ENCODE measurements around the gene ARHGDIB.

Gene ARHGDIB

DNA sequence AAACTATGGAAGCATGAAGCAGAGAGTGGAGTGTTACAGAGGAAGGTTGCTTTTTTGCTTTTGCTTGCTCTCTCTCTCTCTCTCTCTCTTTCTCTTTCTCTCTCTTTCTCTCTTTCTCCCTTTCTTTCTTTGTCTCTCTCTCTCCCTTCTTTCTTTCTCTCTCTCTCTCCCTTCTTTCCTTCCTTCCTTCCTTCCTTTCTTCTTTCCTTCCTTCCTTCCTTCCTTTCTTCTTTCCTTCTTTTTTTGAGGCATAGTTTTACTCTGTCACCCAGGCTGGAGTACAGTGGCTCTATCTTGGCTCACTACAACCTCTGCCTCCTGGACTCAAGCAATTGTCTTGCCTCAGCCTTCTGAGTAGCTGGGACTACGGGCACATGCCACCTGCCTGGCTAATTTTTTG is 7.6 kb downstream of the ARHGDIB start:
- no peak for DNase-seq

DNA sequence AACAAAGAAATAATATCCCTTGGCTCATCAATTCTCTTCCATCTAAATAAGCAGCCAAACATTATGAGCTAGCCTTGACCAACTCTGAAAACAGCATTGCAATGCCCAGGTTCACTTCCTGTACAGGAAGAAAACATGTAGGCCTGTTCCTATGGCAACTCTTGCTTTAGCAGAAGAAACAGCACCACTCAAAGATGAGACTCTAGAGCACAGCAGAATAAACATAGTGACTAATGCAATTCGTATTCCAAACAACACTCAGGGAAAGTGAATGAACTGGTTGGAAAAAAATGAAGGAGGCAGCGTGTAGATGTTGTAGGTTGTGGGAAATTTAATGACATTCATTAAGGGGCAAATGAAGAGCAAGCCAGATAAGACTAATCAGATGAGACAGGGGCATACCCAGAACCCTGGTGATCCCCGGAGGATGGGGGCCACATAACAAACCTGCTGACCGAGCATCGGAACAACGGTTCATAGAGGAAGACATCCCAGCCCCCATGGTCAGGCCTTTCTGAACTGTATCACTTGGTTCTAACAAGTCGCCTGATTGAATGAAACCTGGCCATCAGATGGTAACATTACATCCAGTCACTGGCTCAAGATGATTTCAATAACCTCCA is 9.0 kb downstream of the ARHGDIB start:
- DNase-seq = no peak

DNA sequence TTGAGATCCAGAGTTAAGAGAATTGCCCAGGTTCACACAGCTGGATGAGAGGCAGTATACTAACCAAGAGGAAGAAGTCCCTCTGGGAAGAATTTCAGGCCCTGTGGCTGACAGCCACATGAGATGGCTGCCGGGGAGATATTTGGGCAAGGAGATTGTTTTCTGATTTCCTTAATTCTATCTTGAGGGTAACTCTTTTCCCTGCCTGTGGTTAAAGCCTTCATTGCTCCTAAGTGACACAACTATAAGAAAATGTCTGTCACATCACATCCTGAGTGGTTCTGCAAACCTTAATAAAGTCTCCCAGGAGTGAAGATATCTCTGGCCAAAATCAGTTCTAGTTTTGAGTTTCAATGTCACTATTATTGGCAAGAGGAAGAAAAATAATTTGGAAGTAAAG is 9.6 kb downstream of the ARHGDIB start:
- DNase-seq = no peak

- no peak for DNase-seq
These were observed 10.2 kb downstream of the ARHGDIB start for GRCh38 chr12:14950982-14951746.

DNA sequence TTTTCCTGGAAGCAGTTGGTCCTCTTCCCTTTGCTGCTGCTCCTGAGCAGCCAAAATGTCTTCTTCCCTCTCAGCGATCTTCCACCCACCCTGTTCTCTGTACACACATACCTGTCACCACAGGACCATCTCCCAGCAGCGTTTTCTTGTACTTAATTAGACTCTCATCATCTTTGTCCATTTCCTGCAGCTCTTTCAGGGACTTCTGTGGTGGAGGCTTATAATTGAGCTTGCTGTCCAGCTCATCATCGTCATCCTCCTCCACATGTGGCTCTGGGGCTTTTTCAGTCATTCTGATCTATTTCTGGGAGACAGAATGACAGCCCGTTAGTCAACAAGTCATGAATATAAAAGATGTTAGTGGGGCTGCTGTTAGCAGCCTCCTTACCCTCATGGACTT is 11.0 kb downstream of the ARHGDIB start:
- DNase-seq = no peak

GRCh38 chr12:14949631-14950030 is 11.8 kb downstream of the ARHGDIB start:
- DNase-seq = no peak

GRCh38 chr12:14948672-14949071 is 12.7 kb downstream of the ARHGDIB start:
- DNase-seq = no peak

DNA sequence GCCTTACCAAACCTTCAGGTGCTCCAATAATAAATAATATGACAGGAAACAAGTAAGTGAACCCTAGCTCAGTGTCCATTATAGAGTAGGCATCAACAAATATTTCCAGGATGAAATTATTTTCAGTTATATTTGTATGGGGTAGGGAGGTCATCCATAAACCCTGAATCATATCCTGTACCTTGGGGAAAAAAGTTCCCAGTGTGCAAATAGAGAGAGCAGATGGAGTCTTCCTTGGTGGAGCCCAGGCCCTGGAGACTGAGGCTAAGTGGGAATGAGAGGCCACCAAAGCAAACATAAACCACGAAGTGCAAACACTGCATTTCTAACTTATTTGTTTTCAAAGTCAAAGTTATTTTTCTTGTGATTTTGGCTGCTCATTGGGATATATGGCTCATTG is 14.5 kb downstream of the ARHGDIB start:
- no peak for DNase-seq

DNA sequence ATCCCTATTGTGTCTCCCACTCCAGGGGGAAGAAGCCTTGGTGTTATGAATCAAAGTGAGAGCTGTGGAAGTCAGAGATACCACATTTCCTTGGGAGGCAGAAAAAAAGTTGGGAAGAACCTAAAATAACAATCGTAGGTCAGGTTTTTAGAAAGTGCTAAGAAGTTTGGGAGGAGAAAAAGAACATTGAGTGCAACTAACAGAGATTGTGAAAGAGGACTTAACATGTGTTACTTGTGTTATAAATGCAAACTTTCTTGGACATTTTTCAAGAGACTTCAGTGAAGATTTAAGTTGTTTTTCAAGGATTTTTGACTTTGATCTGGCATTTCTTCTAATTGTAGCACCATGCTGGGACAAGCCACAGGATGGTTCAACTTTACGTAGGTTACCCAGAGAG is 15.2 kb downstream of the ARHGDIB start:
- no peak for DNase-seq

DNA sequence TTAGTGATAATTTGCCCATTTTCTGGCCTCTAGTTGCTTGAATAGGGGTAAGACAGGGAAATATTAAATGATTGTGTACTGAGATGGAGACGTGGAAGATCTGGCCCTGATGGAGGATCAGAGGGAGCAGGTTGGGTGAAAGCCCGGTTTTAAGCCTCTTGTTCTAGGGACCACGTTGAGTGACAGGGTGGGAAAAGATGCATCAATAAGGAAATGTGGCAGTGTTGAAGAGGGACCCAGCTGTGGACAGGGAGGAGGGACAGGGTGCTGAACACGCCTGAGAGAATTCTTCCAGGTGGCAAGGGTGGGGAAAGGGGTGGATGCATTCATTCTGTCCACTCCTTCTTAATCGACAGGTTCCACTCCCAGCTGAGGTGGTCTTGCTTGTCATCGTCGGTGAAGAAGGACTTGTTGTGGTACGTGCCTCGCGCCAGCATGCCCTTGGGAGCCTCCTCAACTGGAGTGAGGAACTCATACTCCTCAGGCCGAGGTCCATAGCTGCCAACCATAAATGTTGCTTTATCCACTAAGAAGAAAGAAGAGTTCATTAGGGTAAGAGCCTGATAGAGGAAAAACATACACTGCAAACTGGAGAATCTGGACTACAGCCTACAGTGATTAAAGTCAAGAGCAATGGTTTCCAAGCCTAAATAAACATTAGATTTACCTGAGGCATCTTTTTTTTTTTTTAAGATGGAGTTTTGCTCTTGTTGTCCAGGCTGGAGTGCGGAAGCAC is 19.0 kb downstream of the ARHGDIB start:
- no peak for DNase-seq

- DNase-seq = no peak
These were observed 20.0 kb downstream of the ARHGDIB start for GRCh38 chr12:14941369-14941768.

GRCh38 chr12:14938301-14938700 is 23.1 kb downstream of the ARHGDIB start, which contains the start of gene ERP27:
ERP27 (minus strand) TSS chr12:14938537; CDS start chr12:14938508, 29 bp downstream.
- no peak for DNase-seq

GRCh38 chr12:14937689-14938088 is 23.7 kb downstream of the ARHGDIB start:
- DNase-seq = no peak

DNA sequence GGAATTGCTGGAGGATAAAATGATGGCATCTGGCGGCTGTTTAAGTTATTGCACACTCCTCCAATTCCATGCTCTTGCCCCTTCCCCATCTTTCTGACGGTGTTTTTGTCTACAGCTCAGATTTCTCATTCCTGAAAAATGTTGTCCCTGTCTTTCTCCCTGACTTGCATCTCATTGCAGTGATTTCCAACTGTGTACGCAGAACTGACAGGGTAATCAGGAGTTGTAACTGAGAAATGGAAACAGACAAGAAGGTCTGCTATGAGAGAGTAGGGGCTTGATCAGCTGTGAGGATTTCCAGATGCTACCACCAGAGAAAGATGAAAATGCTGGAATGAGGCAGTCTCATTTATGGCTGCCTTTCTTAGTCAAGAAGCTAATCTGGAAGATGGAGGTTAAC is 24.4 kb downstream of the ARHGDIB start:
- no peak for DNase-seq

DNA sequence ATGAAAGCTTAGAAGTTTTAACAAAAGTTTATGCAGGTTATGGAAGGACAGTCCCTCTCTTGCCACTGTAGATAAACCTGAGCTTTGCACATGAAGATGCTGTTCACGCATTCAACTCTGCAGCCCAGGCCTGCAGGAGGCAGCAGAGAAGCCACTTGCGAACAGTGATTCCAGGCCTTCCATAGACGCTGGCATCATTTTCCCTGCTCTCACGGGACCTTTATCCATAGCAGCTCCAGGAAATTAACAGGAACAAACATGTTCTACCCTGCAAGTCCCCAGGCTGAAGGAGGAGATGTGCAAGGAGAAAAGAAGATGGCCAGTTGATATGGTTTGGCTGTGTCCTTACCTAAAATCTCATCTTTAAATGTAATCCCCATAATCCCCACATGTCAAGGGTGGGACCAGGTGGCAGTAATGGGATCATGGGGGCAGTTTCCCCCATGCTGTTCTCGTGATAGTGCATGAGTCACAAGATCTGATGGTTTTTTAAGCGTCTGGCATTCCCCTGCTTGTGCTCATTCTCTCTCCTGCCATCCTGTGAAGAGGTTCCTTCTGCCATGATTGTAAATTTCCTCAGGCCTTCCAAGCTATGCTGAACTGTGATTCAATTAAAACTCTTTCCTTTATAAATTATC is 25.1 kb downstream of the ARHGDIB start:
- no peak for DNase-seq

- no peak for DNase-seq
These were observed 26.4 kb downstream of the ARHGDIB start for GRCh38 chr12:14935031-14935430.

- DNase-seq = no peak
These were observed 26.9 kb downstream of the ARHGDIB start for GRCh38 chr12:14934511-14934910.

DNA sequence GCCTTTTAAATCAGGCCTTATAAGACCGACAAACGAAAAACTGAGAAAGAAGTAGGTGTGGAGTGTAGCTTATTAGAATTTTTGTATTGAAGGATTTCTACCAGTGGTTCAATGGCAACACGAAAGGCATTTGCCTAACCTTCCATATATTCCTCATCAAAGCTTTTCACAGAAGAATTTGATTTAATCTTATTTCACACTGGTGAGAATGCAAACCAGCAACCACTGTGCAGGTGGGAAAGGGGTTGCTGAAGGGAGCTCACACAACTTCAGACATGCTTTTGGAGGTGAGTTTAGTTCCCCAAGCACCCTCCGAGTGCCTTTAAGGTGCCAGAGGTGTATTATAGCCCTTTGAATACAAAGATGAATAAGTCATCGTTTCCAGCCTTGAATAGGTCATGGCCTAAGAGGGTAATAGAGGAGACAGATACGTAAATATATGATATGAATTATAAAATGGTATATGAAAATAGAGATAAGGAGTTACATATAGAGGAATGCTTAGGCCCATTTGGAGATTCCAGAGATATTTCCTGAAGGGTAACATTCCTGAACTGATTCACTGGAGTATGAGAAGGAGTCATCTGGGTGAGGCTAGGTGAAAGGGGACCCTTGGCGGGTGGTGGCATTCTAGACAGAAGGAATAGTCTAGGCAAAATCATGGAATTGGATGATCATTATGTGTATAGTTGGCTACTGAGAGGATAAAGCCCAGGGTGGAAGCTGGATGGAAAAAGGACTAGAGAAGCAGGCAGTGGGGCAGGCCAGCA is 29.4 kb downstream of the ARHGDIB start:
- no peak for DNase-seq

- no peak for DNase-seq
These were observed 30.0 kb downstream of the ARHGDIB start for GRCh38 chr12:14931359-14931758.

DNA sequence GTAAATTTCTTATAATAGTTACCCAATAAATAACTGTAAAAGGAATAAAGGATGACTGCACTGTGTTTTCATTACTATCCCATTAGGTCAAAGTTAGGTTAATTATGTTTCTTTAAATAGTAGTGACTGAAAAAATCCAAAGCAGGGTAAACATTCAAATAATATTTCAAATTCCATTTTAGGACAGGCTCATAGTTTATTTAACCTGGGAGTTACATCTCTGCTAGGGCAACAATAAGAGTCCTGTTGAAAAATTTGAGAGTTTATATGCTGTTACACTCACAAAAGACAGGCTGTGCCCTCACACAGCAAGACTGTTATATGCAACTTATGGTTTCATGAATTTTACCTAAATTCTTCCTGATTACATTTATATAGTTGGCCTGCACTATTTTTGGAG is 31.1 kb downstream of the ARHGDIB start:
- DNase-seq = no peak

DNA sequence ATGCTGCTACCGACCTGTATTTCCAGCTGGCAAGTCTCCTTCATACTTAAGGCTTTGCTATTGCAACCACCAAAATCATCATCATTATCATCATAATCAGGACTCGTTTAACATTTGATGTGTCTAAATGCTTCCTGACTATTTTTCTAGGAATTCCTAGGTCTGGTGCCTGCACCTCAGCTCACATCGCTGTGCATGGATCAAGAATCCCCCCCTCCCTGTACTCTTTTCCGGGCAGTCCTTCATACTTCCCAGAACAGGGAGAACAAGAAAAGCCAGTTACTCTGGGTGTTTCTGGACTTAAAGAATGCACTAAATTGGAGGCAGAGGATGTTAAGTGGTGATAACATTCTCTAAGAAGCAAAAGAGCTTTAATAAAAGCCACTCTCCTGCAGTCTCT is 32.5 kb downstream of the ARHGDIB start:
- DNase-seq = no peak

- DNase-seq = no peak
These were observed 34.1 kb downstream of the ARHGDIB start for GRCh38 chr12:14927267-14927666.

GRCh38 chr12:14924541-14924940 is 36.9 kb downstream of the ARHGDIB start:
- DNase-seq = no peak
